Stimulated activated naive CD8-positive, alpha-beta T cell treated with anti-CD3 and anti-CD28 coated beads, Interleukin-15, amount 100 ng/mL, for 72 hours (primary cell): ENCODE data around the gene ATP5MC2.
"Not testable (repeated sequence)": the region's sequence is repeated elsewhere in the genome, so short reads cannot be mapped to it uniquely, and the experiment has no call there.

Experiments
- ATAC-seq: fragments of 150-1000 bp; cut with Tn5 transposase; 2 replicates; pipeline ENCODE4 v1.10.0; 2021; ENCODE audit warnings: mild to moderate bottlenecking, moderate library complexity
- DNase-seq, 2 donors: peaks; one replicate each; pipeline ENCODE4 v3.0.0; 2021 to 2022
- H3K27ac Mint-ChIP-seq, 2 donors: one replicate each; pipeline ENCODE4 v1.8.0; 2022; ENCODE audit warnings: mild to moderate bottlenecking in 2 of 2, mixed read lengths in 2 of 2, moderate library complexity in 2 of 2
- H3K27me3 Mint-ChIP-seq: one replicate; pipeline ENCODE4 v1.8.0; 2022; ENCODE audit warnings: mixed read lengths
- H3K4me1 Mint-ChIP-seq: one replicate; pipeline ENCODE4 v1.8.0; 2022; ENCODE audit warnings: mild to moderate bottlenecking, mixed read lengths
- H3K4me3 Mint-ChIP-seq, 2 donors: one replicate each; pipeline ENCODE4 v1.8.0; 2022; ENCODE audit warnings: mild to moderate bottlenecking in 2 of 2, mixed read lengths in 2 of 2, moderate library complexity in 1 of 2
- H3K9me3 Mint-ChIP-seq, 2 donors: one replicate each; pipeline ENCODE4 v1.8.0; 2022; ENCODE audit warnings: mixed read lengths in 2 of 2

ATP5MC2 gene

GRCh38 chr12:53698948-53699677 lies 23.2 kb upstream of the ATP5MC2 start:
- Mint-ChIP-seq H3K4me3 (no peak overlapping the region), H3K4me1 (peaks cover 38% of the 10 kb centered on the region), H3K9me3 (no peaks in the 10 kb centered on the region), H3K27ac (no peak overlapping the region), H3K27me3 (peaks cover 100% of the 10 kb centered on the region)
- ATAC-seq (no peak), DNase-seq (no peak)

GRCh38 chr12:53696655-53697331 lies 20.9 kb upstream of the ATP5MC2 start:
- Mint-ChIP-seq H3K27me3 (peaks cover 97% of the 10 kb centered on the region), H3K9me3 (no peaks in the 10 kb centered on the region), H3K4me1 (peaks cover 40% of the 10 kb centered on the region), H3K4me3 (peak overlapping the region; percentile 59 to 62), H3K27ac (no peak overlapping the region)
- DNase-seq = no peak
- ATAC-seq = no peak

GRCh38 chr12:53696285-53696654 lies 20.4 kb upstream of the ATP5MC2 start:
- Mint-ChIP-seq H3K4me1 (peaks cover 36% of the 10 kb centered on the region), H3K27ac (no peak overlapping the region), H3K9me3 (no peaks in the 10 kb centered on the region), H3K4me3 (peak overlapping the region; percentile 59 to 62), H3K27me3 (peaks cover 97% of the 10 kb centered on the region)
- DNase-seq = no peak
- ATAC-seq = peak; percentile 30

GRCh38 chr12:53695152-53696145 lies 19.6 kb upstream of the ATP5MC2 start:
- ATAC-seq (peak; percentile 82), DNase-seq (peak; percentile 39 to 41)
- H3K4me1 Mint-ChIP-seq = peaks cover 36% of the 10 kb centered on the region
- no peak overlapping the region for H3K27ac Mint-ChIP-seq
- H3K27me3 Mint-ChIP-seq = peaks cover 97% of the 10 kb centered on the region
- H3K4me3 Mint-ChIP-seq = peak overlapping the region; percentile 77 to 81
- H3K9me3 Mint-ChIP-seq = no peaks in the 10 kb centered on the region

GRCh38 chr12:53694756-53695151 lies 18.9 kb upstream of the ATP5MC2 start:
- Mint-ChIP-seq H3K9me3 (no peaks in the 10 kb centered on the region), H3K4me3 (peak overlapping the region; percentile 77 to 81), H3K4me1 (peaks cover 36% of the 10 kb centered on the region), H3K27me3 (peaks cover 97% of the 10 kb centered on the region), H3K27ac (no peak overlapping the region)
- ATAC-seq (no peak), DNase-seq (no peak)

GRCh38 chr12:53688134-53688533 lies 12.3 kb upstream of the ATP5MC2 start:
- no peak overlapping the region for H3K27ac Mint-ChIP-seq
- H3K4me3 Mint-ChIP-seq = no peak overlapping the region
- DNase-seq = no peak
- H3K9me3 Mint-ChIP-seq = no peaks in the 10 kb centered on the region
- peaks cover 47% of the 10 kb centered on the region for H3K27me3 Mint-ChIP-seq
- no peak for ATAC-seq
- no peaks in the 10 kb centered on the region for H3K4me1 Mint-ChIP-seq

GRCh38 chr12:53686436-53686835 lies 10.6 kb upstream of the ATP5MC2 start:
- ATAC-seq = no peak
- no peak overlapping the region for H3K4me3 Mint-ChIP-seq
- no peaks in the 10 kb centered on the region for H3K9me3 Mint-ChIP-seq

GRCh38 chr12:53684654-53685220 lies 8.9 kb upstream of the ATP5MC2 start:
- Mint-ChIP-seq H3K9me3 (no peaks in the 10 kb centered on the region), H3K4me3 (no peak overlapping the region), H3K4me1 (no peaks in the 10 kb centered on the region), H3K27me3 (peaks cover 18% of the 10 kb centered on the region), H3K27ac (no peak overlapping the region)
- DNase-seq (no peak), ATAC-seq (no peak)

More at GRCh38 chr12:53686436-53686835, 10.6 kb upstream of the ATP5MC2 start:
- no peak overlapping the region for H3K27ac Mint-ChIP-seq
- no peaks in the 10 kb centered on the region for H3K4me1 Mint-ChIP-seq
- DNase-seq = no peak
- H3K27me3 Mint-ChIP-seq = peaks cover 33% of the 10 kb centered on the region

- Mint-ChIP-seq H3K9me3 (no peaks in the 10 kb centered on the region), H3K27me3 (peaks cover 22% of the 10 kb centered on the region), H3K4me3 (no peak overlapping the region), H3K27ac (no peak overlapping the region), H3K4me1 (no peaks in the 10 kb centered on the region)
- ATAC-seq (no peak), DNase-seq (no peak)
These were observed 8.1 kb upstream of the ATP5MC2 start for GRCh38 chr12:53683983-53684382.

- Mint-ChIP-seq H3K27ac (no peak overlapping the region), H3K27me3 (peaks cover 22% of the 10 kb centered on the region), H3K4me1 (no peaks in the 10 kb centered on the region), H3K9me3 (no peaks in the 10 kb centered on the region), H3K4me3 (no peak overlapping the region)
- ATAC-seq = no peak
- DNase-seq = no peak
These were observed 7.6 kb upstream of the ATP5MC2 start for GRCh38 chr12:53683494-53683893.

- not testable (repeated sequence) for H3K9me3 Mint-ChIP-seq, H3K27ac Mint-ChIP-seq, H3K4me3 Mint-ChIP-seq, DNase-seq, ATAC-seq, H3K4me1 Mint-ChIP-seq
- H3K27me3 Mint-ChIP-seq = peaks cover 31% of the 10 kb centered on the region
These were observed 4.2 kb upstream of the ATP5MC2 start for GRCh38 chr12:53680061-53680460.

GRCh38 chr12:53677800-53678148 lies 1.9 kb upstream of the ATP5MC2 start:
- H3K27ac Mint-ChIP-seq = no peak overlapping the region
- peaks cover 28% of the 10 kb centered on the region for H3K4me1 Mint-ChIP-seq
- H3K4me3 Mint-ChIP-seq = peak overlapping the region; percentile 76 to 86
- no peak for ATAC-seq
- peaks cover 31% of the 10 kb centered on the region for H3K27me3 Mint-ChIP-seq
- DNase-seq = no peak
- no peaks in the 10 kb centered on the region for H3K9me3 Mint-ChIP-seq

- Mint-ChIP-seq H3K4me3 (peak overlapping the region; percentile 76 to 86), H3K27me3 (peaks cover 31% of the 10 kb centered on the region), H3K9me3 (no peaks in the 10 kb centered on the region), H3K27ac (peak overlapping the region; percentile 89 to 94), H3K4me1 (peaks cover 32% of the 10 kb centered on the region)
- DNase-seq (no peak), ATAC-seq (no peak)
These were observed 1.3 kb upstream of the ATP5MC2 start for GRCh38 chr12:53677016-53677799.

GRCh38 chr12:53676656-53677015 lies 753 bp upstream of the ATP5MC2 start:
- peaks cover 35% of the 10 kb centered on the region for H3K4me1 Mint-ChIP-seq
- ATAC-seq (peak; percentile 3), DNase-seq (peak; percentile 21 to 36)
- H3K4me3 Mint-ChIP-seq = peak overlapping the region; percentile 76 to 86
- no peaks in the 10 kb centered on the region for H3K9me3 Mint-ChIP-seq
- peak overlapping the region; percentile 91 to 94 for H3K27ac Mint-ChIP-seq
- peaks cover 31% of the 10 kb centered on the region for H3K27me3 Mint-ChIP-seq
